HepG2 (cell line): ENCODE data around the gene NLRC5. TPM values are rescaled to one million over a fixed set of nuclear protein-coding genes. Genes with fewer than 3 reads are reported as not detected.

Experiments
- ARNT ChIP-seq: fragments of 450-650 bp; IDR thresholded peaks from 2 replicates; pipeline ENCODE4 v1.6.1; 2017
- CEBPB ChIP-seq: IDR thresholded peaks from 2 replicates; pipeline ENCODE4 v1.6.1; 2011; ENCODE audit warnings: low read depth, low read length, improper control_type of control experiment, borderline replicate concordance
- FOXK2 ChIP-seq: fragments of 450-650 bp; IDR thresholded peaks from 2 replicates; pipeline ENCODE4 v1.6.1; 2016
- HOXA5 ChIP-seq: sonication (generic); formaldehyde crosslinking; IDR thresholded peaks from 2 replicates; pipeline ENCODE4 v1.4.0; 2020; ENCODE audit warnings: missing genetic modification reagents
- HOXA7 ChIP-seq: sonication (generic); formaldehyde crosslinking; IDR thresholded peaks from 2 replicates; pipeline ENCODE4 v1.8.1; 2022; ENCODE audit warnings: mild to moderate bottlenecking, missing genetic modification reagents, moderate library complexity
- MXD4 ChIP-seq: IDR thresholded peaks from 2 replicates; pipeline ENCODE4 v1.6.1; 2016; ENCODE audit warnings: mild to moderate bottlenecking, missing biosample characterization, missing genetic modification reagents
- MYC ChIP-seq: sonication (generic); formaldehyde crosslinking; IDR thresholded peaks from 2 replicates; pipeline ENCODE4 v1.9.0; 2021; ENCODE audit warnings: missing genetic modification reagents, borderline replicate concordance
- NCOR1 ChIP-seq: fragments of 200-600 bp; sonication (generic); IDR thresholded peaks from 2 replicates; pipeline ENCODE4 v1.7.0; 2017; ENCODE audit warnings: antibody characterized with exemption, low read length, borderline replicate concordance
- NFIC ChIP-seq: IDR thresholded peaks from 2 replicates; pipeline ENCODE4 v1.6.1; 2012; ENCODE audit warnings: mild to moderate bottlenecking, low read length, inconsistent platforms
- PITX1 ChIP-seq: sonication (generic); formaldehyde crosslinking; IDR thresholded peaks from 2 replicates; pipeline ENCODE4 v1.5.1; 2020; ENCODE audit warnings: mild to moderate bottlenecking, missing genetic modification reagents
- SMYD3 ChIP-seq: sonication (generic); formaldehyde crosslinking; IDR thresholded peaks from 2 replicates; pipeline ENCODE4 v1.8.1; 2023; ENCODE audit warnings: mild to moderate bottlenecking, missing genetic modification reagents
- SUZ12 ChIP-seq: fragments of 150-350 bp; IDR thresholded peaks from 2 replicates; pipeline ENCODE4 v1.6.1; 2014; ENCODE audit warnings: low read depth, low read length
- TOPORS ChIP-seq: sonication (generic); formaldehyde crosslinking; IDR thresholded peaks from 2 replicates; pipeline ENCODE4 v1.8.0; 2023; ENCODE audit warnings: mild to moderate bottlenecking, missing genetic modification reagents
- ZBED4 ChIP-seq: sonication (generic); formaldehyde crosslinking; IDR thresholded peaks from 2 replicates; pipeline ENCODE4 v1.4.0; 2020; ENCODE audit warnings: missing genetic modification reagents, borderline replicate concordance
- ZMYM2 ChIP-seq: sonication (generic); formaldehyde crosslinking; IDR thresholded peaks from 2 replicates; pipeline ENCODE4 v1.8.0; 2022; ENCODE audit warnings: mild to moderate bottlenecking, missing genetic modification reagents
- ZNF749 ChIP-seq: sonication (generic); formaldehyde crosslinking; IDR thresholded peaks from 2 replicates; pipeline ENCODE4 v1.8.0; 2022; ENCODE audit warnings: mild to moderate bottlenecking, missing genetic modification reagents, moderate library complexity, borderline replicate concordance
- ZNF83 ChIP-seq: sonication (generic); formaldehyde crosslinking; IDR thresholded peaks from 2 replicates; pipeline ENCODE4 v1.4.0; 2020; ENCODE audit warnings: missing genetic modification reagents, mild to moderate bottlenecking, borderline replicate concordance
- ZSCAN21 ChIP-seq: sonication (generic); formaldehyde crosslinking; IDR thresholded peaks from 2 replicates; pipeline ENCODE4 v1.8.0; 2022; ENCODE audit warnings: mild to moderate bottlenecking, missing genetic modification reagents, moderate library complexity, borderline replicate concordance
- polyA plus RNA-seq, 8 experiments: library from polyadenylated mRNA; depleted of rRNA in 3 of 8; stranded (reverse) in 7 of 8; unstranded in 1 of 8; fragments of >200 nt; fragmentation: Illumina TruSeq in 4 of 8; extraction: Trizol in 4 of 8; gene quantifications; 2 replicates each; pipeline versions ENCODE4 v1.2.1 to v1.2.3, GENCODE V29; 2011 to 2016; ENCODE audit warnings: low read depth in 4 of 8, missing spikeins in 1 of 8, mixed read lengths in 1 of 8; ENCODE audit not compliant: insufficient read depth in 1 of 8
- total RNA-seq, 5 experiments: library from RNA; depleted of rRNA; stranded (reverse); fragments of >200 nt; fragmentation: Illumina TruSeq; extraction: Trizol; gene quantifications; 2 replicates each; pipeline ENCODE4 v1.2.3, GENCODE V29; 2016; ENCODE audit warnings: low read depth in 1 of 5
- TF ChIP-seq, protein P1 (sequence below): sonication (generic); IDR thresholded peaks from 2 replicates; pipeline ENCODE4 v1.6.1; 2016; ENCODE audit warnings: low read depth, borderline replicate concordance
- TF ChIP-seq, protein P2 (sequence below): sonication (generic); formaldehyde crosslinking; conservative IDR thresholded peaks from 2 replicates; pipeline ENCODE4 v1.8.0; 2022; ENCODE audit warnings: missing genetic modification reagents
- TF ChIP-seq, protein P3 (sequence below): IDR thresholded peaks from 2 replicates; pipeline ENCODE4 v1.6.1; 2018; ENCODE audit warnings: missing genetic modification reagents, mild to moderate bottlenecking, missing compliant biosample characterization

NLRC5 gene
- total and polyA plus RNA-seq, 2 of the 13 experiments (the other 11 are each of a cell fraction or from before 2014, with no cell fraction given) = 6.3 to 12.7 TPM

DNA sequence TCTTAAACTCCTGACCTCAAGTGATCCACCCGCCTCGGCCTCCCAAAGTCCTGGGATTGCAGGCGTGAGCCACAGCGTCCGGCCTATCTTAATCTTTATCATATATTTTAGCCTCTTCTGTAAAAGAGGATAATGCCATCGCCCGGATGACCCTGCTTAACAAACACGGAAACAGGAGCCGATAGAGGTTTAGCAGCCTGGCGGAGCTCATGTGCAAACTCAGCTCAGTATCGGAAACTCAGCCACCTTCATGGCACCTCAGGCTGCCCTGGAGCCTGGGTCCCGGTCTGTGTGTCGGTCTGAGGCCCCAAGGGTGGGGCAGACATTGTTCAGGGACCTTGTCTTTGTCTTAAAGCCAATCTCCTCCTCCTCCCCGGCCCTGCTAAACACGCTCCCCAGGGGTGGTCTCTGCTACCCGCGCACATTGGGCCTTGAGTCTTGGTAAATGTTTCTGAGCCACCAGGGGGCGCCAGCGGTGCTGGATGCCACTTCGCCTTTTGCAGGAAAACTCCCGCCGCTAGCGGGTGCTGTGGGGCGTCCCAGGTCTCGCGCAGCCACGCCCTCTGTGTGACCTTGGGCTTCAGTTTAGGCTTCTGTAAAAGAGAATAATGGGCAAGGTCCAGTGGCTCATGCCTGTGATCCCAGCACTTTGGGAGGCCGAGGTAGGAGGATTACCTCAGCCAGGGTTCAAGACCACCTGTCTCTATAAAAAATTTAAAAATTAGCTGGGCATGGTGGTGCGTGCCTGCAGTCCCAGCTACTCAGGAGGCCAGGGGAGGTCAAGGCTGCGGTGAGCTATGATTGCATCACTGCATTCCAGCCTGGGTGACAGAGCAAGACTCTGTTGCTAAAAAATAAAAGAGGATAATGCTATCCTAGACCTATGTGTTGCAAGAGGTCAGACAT, 24.9 kb upstream of the NLRC5 start (continued):
- TF ChIP-seq ZBED4 (CRISPR knock-in tag) = no peak
- no peak; the same call in 1 of the 2 replicates for TF ChIP-seq PITX1 (CRISPR knock-in tag)
- TF ChIP-seq FOXK2 = no peak
- no peak for TF ChIP-seq ZSCAN21 (CRISPR knock-in tag)
- TF ChIP-seq MXD4 = no peak
- TF ChIP-seq NCOR1 = peak; percentile 87; the same call in 1 of the 2 replicates
- TF ChIP-seq TOPORS (CRISPR knock-in tag) = no peak
- no peak for TF ChIP-seq NFIC
- no peak for TF ChIP-seq ZNF83 (CRISPR knock-in tag)
- TF ChIP-seq SUZ12 = no peak
- peak; percentile 97 for TF ChIP-seq ZMYM2 (CRISPR knock-in tag)
- TF ChIP-seq, protein P1, sequence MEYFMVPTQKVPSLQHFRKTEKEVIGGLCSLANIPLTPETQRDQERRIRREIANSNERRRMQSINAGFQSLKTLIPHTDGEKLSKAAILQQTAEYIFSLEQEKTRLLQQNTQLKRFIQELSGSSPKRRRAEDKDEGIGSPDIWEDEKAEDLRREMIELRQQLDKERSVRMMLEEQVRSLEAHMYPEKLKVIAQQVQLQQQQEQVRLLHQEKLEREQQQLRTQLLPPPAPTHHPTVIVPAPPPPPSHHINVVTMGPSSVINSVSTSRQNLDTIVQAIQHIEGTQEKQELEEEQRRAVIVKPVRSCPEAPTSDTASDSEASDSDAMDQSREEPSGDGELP = peak; percentile 33; the same call in 1 of the 2 replicates
- TF ChIP-seq ARNT = no peak
- peak; percentile 75; the same call in 1 of the 2 replicates for TF ChIP-seq MYC (CRISPR knock-in tag)
- TF ChIP-seq HOXA7 (CRISPR knock-in tag) = no peak
- no peak for TF ChIP-seq SMYD3 (CRISPR knock-in tag)
- peak; percentile 97 for TF ChIP-seq CEBPB
- TF ChIP-seq, protein P2, sequence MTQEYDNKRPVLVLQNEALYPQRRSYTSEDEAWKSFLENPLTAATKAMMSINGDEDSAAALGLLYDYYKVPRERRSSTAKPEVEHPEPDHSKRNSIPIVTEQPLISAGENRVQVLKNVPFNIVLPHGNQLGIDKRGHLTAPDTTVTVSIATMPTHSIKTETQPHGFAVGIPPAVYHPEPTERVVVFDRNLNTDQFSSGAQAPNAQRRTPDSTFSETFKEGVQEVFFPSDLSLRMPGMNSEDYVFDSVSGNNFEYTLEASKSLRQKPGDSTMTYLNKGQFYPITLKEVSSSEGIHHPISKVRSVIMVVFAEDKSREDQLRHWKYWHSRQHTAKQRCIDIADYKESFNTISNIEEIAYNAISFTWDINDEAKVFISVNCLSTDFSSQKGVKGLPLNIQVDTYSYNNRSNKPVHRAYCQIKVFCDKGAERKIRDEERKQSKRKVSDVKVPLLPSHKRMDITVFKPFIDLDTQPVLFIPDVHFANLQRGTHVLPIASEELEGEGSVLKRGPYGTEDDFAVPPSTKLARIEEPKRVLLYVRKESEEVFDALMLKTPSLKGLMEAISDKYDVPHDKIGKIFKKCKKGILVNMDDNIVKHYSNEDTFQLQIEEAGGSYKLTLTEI = no peak
- TF ChIP-seq, protein P3, sequence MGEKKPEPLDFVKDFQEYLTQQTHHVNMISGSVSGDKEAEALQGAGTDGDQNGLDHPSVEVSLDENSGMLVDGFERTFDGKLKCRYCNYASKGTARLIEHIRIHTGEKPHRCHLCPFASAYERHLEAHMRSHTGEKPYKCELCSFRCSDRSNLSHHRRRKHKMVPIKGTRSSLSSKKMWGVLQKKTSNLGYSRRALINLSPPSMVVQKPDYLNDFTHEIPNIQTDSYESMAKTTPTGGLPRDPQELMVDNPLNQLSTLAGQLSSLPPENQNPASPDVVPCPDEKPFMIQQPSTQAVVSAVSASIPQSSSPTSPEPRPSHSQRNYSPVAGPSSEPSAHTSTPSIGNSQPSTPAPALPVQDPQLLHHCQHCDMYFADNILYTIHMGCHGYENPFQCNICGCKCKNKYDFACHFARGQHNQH (CRISPR knock-in tag) = peak; percentile 58
- 0 out of 2 replicates have a peak, but pooled peaks have one; percentile 39 for TF ChIP-seq HOXA5
- no peak for TF ChIP-seq ZNF749
